Adrenal gland (tissue), 12 donors: Measurements from ENCODE around the gene CES5A. TPM values are rescaled to one million over a fixed set of nuclear protein-coding genes. Genes with fewer than 3 reads are reported as not detected.
"Not testable (repeated sequence)": the region's sequence is repeated elsewhere in the genome, so short reads cannot be mapped to it uniquely, and the experiment has no call there.

Source experiments
- DNase-seq, 7 donors: peaks; one replicate each; pipeline ENCODE4 v3.0.0-alpha.2; 2019 to 2020
- H3K27ac ChIP-seq, 5 donors: fragments of 200-600 bp; sonication (generic) in 4 of 5; 1 replicate in 3 of 5; 2 replicates in 2 of 5; pipeline versions ENCODE4 v1.5.1 to v1.8.0; 2016 to 2020; ENCODE audit warnings: mild to moderate bottlenecking in 1 of 5
- H3K27me3 ChIP-seq: fragments of 200-600 bp; 2 replicates; pipeline ENCODE4 v1.8.0; 2021
- H3K36me3 ChIP-seq, 2 donors: fragments of 200-600 bp; replicated peaks in 1 of 2; 1 replicate in 1 of 2; 2 replicates in 1 of 2; pipeline versions ENCODE4 v1.5.1 to v1.8.0; 2018 to 2022
- H3K4me1 ChIP-seq, 2 donors: fragments of 200-600 bp; replicated peaks in 1 of 2; 1 replicate in 1 of 2; 2 replicates in 1 of 2; pipeline versions ENCODE4 v1.5.1 to v1.8.0; 2018 to 2021
- H3K4me3 ChIP-seq, 4 donors: fragments of 200-600 bp; sonication (generic) in 3 of 4; one replicate each; pipeline ENCODE4 v1.5.1; 2016 to 2018
- H3K9me3 ChIP-seq, 3 donors: fragments of 200-600 bp; sonication (generic) in 1 of 3; replicated peaks in 1 of 3; 1 replicate in 2 of 3; 2 replicates in 1 of 3; pipeline versions ENCODE4 v1.5.1 to v1.8.0; 2016 to 2021
- POLR2A ChIP-seq, 2 donors: fragments of 450-650 bp; IDR thresholded peaks; one replicate each; pipeline ENCODE4 v1.6.1; 2017; ENCODE audit warnings: antibody characterized with exemption in 2 of 2, mild to moderate bottlenecking in 2 of 2, moderate library complexity in 1 of 2
- WGBS, 4 donors: extraction: QIAGEN DNeasy Blood & Tissue Kit in 2 of 4; methylation state at CpG; one replicate each; pipeline versions ENCODE4 v1.1.5 to v1.1.7; 2013 to 2017; 5-methylcytosine and 5-hydroxymethylcytosine counted together
- intact Hi-C, 2 donors: fragments of 100-400 bp; cut with DNase I; formaldehyde crosslinking; loops; one replicate each; pipeline versions ENCODE4 v1.14.1 to v1.15.0; 2022 to 2023
- polyA plus RNA-seq, 3 donors: library from polyadenylated mRNA; stranded (reverse); fragments of 200-250 nt in 2 of 3; fragments of 350-450 nt in 1 of 3; fragmentation: Illumina TruSeq in 1 of 3; extraction: RNeasy Lipid Tissue Mini Kit (QIAGEN cat#74804) in 1 of 3; gene quantifications; one replicate each; pipeline ENCODE4 v1.2.3, GENCODE V29; 2013 to 2014
- total RNA-seq, 9 donors: library from RNA; depleted of rRNA in 4 of 9; stranded (reverse); fragments of >200 nt in 4 of 9; fragments of 120-200 nt in 1 of 9; fragmentation: NEBNext Ultra II Directional in 1 of 9; extraction: Animal tissue kit (Norgen Biotek cat#: 25700) in 1 of 9; gene quantifications; one replicate each; pipeline versions ENCODE4 v1.1.0 to v1.2.4, GENCODE V29; 2013 to 2023
- TF ChIP-seq, protein P1 (sequence below), 6 experiments: fragments of 450-650 bp in 4 of 6; fragments of 200-600 bp in 2 of 6; sonication (generic) in 1 of 6; IDR thresholded peaks; 1 replicate in 5 of 6; 2 replicates in 1 of 6; pipeline versions ENCODE4 v1.5.1 to v1.8.0; 2016 to 2021; ENCODE audit warnings: antibody characterized with exemption in 6 of 6, mild to moderate bottlenecking in 2 of 6, moderate library complexity in 1 of 6
- donor health status: healthy with polysubstance abuse.
- donor health status: Bipolar disorder and iron deficiency.
- donor health status: DM: yes; HTN: yes; CAD: no.
- donor health status: DM: no; HTN: no; CAD: no.
- donor health status: DM: no; HTN: no; CAD: no.
- donor health status: DM: yes; HTN: yes; CAD: no.

Gene CES5A
- total and polyA plus RNA-seq, 12 donors = 0.07 to 0.67 (median 0.43) TPM; not detected in 8

DNA sequence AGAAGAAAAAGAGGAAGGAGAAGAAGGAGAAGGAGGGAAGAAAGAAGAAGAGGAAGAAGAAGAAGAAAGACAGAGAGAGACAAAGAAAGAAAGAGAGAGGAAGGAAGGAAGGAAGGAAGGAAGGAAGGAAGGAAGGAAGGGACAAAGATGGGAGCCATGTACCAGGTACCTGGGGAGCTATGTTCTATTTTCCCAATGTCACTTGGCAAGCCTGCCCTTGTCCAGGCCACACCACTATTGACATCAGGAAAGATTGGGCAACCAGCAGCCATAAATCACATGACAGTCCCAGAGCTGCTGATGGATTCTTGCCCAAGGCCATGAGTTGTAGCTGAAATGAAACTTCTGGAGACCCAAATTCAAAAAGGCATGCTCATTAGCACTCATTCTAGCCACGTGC lies 39.6 kb downstream of the CES5A start:
- 0 to 40% (median 11%) methylated on average over 1 of the region's 1 CpG for WGBS, 4 donors
- no peaks in the 10 kb centered on the region for H3K9me3 ChIP-seq
- intact Hi-C loops = loop anchor here in 1 of 2 donors (5.0 kb wide), 1 partner anchor 373 kb away; no protein-coding TSS in a partner anchor
- no peak overlapping the region for H3K4me3 ChIP-seq
- TF ChIP-seq POLR2A (IDR thresholded peaks at IDR 0.05) = no peak
- TF ChIP-seq, protein P1, sequence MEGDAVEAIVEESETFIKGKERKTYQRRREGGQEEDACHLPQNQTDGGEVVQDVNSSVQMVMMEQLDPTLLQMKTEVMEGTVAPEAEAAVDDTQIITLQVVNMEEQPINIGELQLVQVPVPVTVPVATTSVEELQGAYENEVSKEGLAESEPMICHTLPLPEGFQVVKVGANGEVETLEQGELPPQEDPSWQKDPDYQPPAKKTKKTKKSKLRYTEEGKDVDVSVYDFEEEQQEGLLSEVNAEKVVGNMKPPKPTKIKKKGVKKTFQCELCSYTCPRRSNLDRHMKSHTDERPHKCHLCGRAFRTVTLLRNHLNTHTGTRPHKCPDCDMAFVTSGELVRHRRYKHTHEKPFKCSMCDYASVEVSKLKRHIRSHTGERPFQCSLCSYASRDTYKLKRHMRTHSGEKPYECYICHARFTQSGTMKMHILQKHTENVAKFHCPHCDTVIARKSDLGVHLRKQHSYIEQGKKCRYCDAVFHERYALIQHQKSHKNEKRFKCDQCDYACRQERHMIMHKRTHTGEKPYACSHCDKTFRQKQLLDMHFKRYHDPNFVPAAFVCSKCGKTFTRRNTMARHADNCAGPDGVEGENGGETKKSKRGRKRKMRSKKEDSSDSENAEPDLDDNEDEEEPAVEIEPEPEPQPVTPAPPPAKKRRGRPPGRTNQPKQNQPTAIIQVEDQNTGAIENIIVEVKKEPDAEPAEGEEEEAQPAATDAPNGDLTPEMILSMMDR (IDR thresholded peaks at IDR 0.05) = no peak
- H3K27ac ChIP-seq = peak overlapping the region in 2 of 5 donors; percentile 19 to 63
- no peaks in the 10 kb centered on the region for H3K36me3 ChIP-seq
- peak; percentile 71 to 92 (median 83) for DNase-seq
- H3K4me1 ChIP-seq = peaks cover 7 to 10% of the 10 kb centered on the region in 2 donors
- H3K27me3 ChIP-seq = no peaks in the 10 kb centered on the region

DNA sequence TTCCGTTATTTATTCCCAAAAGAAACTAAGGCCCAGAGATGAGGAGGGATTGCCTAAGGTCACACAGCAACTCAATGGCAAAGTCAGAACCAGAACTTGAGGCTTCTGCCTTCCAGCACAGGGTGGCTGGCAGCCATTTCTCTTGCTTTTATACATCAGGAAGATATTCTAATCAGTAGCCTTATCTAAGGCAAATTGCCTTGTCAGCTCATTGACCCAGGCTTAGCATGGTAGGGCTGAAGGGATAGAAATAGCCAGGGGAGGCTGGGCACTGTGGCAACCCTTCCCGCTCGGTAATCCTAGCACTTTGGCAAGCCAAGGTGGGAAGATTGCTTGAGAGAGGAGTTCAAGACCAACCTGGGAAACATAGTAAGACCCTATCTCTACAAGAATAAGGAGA lies 40.0 kb downstream of the CES5A start:
- DNase-seq = peak in 1 of 7 donors; percentile 7
- intact Hi-C loops = loop anchor here in 1 of 2 donors (5.0 kb wide), 1 partner anchor 373 kb away; no protein-coding TSS in a partner anchor
- not testable (repeated sequence) for H3K36me3 ChIP-seq, H3K9me3 ChIP-seq, H3K4me3 ChIP-seq, H3K27me3 ChIP-seq, H3K4me1 ChIP-seq, H3K27ac ChIP-seq
- WGBS, 4 donors = 75 to 83% (median 78%) methylated on average over 3 of the region's 3 CpGs

DNA sequence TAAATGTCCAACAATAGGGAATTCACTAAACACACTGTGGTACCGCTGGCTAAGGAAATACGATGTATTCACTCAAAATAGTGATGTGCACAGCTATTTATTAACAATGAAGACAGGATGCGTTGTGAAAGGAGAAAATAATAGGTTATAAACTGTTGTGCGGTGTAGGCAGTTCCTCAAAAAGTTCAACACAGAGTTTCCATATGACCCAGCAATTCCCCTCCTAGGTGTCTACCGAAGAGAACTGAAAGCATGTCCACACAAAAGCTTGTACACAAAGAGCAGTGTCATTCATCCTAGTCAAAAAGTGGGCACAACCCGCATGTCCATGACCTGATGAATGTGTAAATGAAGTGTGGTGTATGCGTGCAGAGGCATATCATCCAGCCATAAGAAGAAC lies 41.1 kb downstream of the CES5A start:
- no peak for DNase-seq
- 71 to 77% (median 75%) methylated on average over 7 of the region's 7 CpGs for WGBS, 4 donors
- peaks cover 7 to 10% of the 10 kb centered on the region in 2 donors for H3K4me1 ChIP-seq
- H3K4me3 ChIP-seq = no peak overlapping the region
- no peaks in the 10 kb centered on the region for H3K36me3 ChIP-seq
- intact Hi-C loops = no loop called here
- no peak for TF ChIP-seq POLR2A (IDR thresholded peaks at IDR 0.05)
- TF ChIP-seq, protein P1 (IDR thresholded peaks at IDR 0.05) = no peak
- H3K9me3 ChIP-seq = no peaks in the 10 kb centered on the region
- H3K27ac ChIP-seq = no peak overlapping the region
- H3K27me3 ChIP-seq = no peaks in the 10 kb centered on the region

DNA sequence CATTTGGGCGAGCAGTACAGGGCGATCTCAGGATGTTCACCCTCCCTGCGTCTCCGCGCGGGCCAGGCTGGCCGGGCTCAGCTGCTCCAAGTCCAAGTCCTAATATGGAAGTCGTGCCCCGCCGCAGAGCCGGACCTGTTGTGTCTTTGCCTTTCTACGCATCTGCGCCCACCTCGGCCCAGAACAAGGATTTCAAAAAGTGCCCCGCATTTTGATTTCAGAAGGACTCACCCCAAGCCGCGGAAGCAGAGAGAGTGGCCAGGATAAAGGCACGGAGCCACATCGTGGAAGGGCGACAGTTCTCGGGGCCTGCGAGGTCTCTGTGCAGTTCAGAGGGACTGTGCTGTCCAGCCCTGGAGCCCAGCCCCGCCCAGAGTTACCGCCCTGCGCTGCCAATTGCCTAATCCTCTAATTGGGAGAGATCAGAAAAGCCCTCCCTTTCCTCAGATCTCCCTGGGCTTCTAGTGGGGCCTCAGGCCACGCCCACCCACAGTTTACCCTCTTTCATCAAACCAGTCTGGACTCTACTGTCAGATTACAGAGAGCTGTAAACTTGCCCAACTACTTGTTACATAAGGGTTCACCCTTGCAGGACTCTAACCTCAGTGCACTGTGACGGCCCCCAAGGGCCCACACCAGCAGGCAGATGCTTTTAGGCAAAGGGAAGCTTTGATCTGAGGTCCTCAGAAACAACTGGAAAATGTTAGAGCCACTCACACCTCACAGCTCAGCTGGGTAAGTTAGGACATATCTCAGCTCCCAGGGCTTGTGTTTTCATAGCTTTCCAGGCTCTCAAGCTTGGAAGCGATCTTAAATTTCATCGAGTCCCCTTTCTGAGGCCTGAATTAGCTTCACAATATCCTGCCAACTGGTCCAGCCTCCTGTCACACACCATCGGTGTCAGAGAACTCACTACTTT lies 42.1 kb downstream of the CES5A start, which contains the start of gene CES1:
TSS of gene CES1 (minus strand) at position 324 of the 919 bp plus-strand sequence. CDS start at position 283, 41 bp downstream.
- H3K9me3 ChIP-seq = no peaks in the 10 kb centered on the region
- no peaks in the 10 kb centered on the region for H3K27me3 ChIP-seq
- no peaks in the 10 kb centered on the region for H3K36me3 ChIP-seq
- TF ChIP-seq POLR2A (IDR thresholded peaks at IDR 0.05) = no peak
- TF ChIP-seq, protein P1 (IDR thresholded peaks at IDR 0.05) = no peak
- no peak within 1 kb of the TSS for H3K27ac ChIP-seq
- peaks cover 7 to 10% of the 10 kb centered on the region in 2 donors for H3K4me1 ChIP-seq
- WGBS, 4 donors = 61 to 83% (median 72%) methylated on average over 18 to 30 of the region's 30 CpGs
- DNase-seq = peak in 4 of 7 donors; percentile 11 to 49 (median 25)
- intact Hi-C loops = no loop called here
- H3K4me3 ChIP-seq = no peak within 1 kb of the TSS
